GM23248 (cell line): ENCODE results near the gene HOXB4.

Source experiments
- EZH2 ChIP-seq: fragments of 200-600 bp; sonication (generic); IDR thresholded peaks from 2 replicates; pipeline ENCODE4 v1.6.1; 2018; ENCODE audit warnings: antibody characterized with exemption, mild to moderate bottlenecking; ENCODE audit not compliant: insufficient read depth, poor library complexity, severe bottlenecking
- EZH2phosphoT487 ChIP-seq: fragments of 200-600 bp; sonication (generic); IDR thresholded peaks from 2 replicates; pipeline ENCODE4 v1.6.1; 2018; ENCODE audit warnings: antibody characterized with exemption, moderate library complexity, mild to moderate bottlenecking, low read depth; ENCODE audit not compliant: insufficient read depth

GRCh38 chr17:48621410-48622392, 43.6 kb upstream of the HOXB4 start:
- TF ChIP-seq EZH2 (peak; percentile 4), EZH2phosphoT487 (peak; percentile 21; the same call in 1 of the 2 replicates)
